Fibroblast of mammary gland (primary cell): ENCODE measurements around the gene LIG1.

Source experiments
- DNase-seq: peaks from one replicate; pipeline ENCODE4 v3.0.0-alpha.2; 2010; ENCODE audit warnings: low read depth
- H3K4me3 ChIP-seq: 2 replicates; pipeline ENCODE4 v1.5.1; 2011; ENCODE audit warnings: low read depth, mild to moderate bottlenecking, low read length, moderate library complexity; ENCODE audit not compliant: control insufficient read depth
- CTCF ChIP-seq: conservative IDR thresholded peaks from 2 replicates; pipeline ENCODE4 v1.5.1; 2011; ENCODE audit warnings: low read depth, low read length, inconsistent platforms; ENCODE audit not compliant: control insufficient read depth, insufficient read depth

Gene LIG1

GRCh38 chr19:48169939-48170803, at the start of gene LIG1, which contains the start of gene ZSWIM9:
Gene LIG1 (minus strand): TSS chr19:48170344. CDS start chr19:48165566, 4,778 bp downstream.
Gene ZSWIM9 (plus strand): TSS chr19:48170680. CDS start chr19:48171803, 1,123 bp downstream.
- DNase-seq: peak; percentile 92
- TF ChIP-seq CTCF: no peak
- peak within 1 kb of the TSS; percentile 89 for H3K4me3 ChIP-seq

- TF ChIP-seq CTCF: no peak
- DNase-seq: no peak
- no peak overlapping the region for H3K4me3 ChIP-seq
These were observed 48.9 kb upstream of the LIG1 start for GRCh38 chr19:48218997-48219396.

GRCh38 chr19:48216933-48217332, 46.8 kb upstream of the LIG1 start:
- DNase-seq: no peak
- no peak overlapping the region for H3K4me3 ChIP-seq
- no peak for TF ChIP-seq CTCF

- no peak for TF ChIP-seq CTCF
- no peak overlapping the region for H3K4me3 ChIP-seq
- no peak for DNase-seq
These were observed 43.8 kb upstream of the LIG1 start for GRCh38 chr19:48213959-48214358.

- no peak overlapping the region for H3K4me3 ChIP-seq
- no peak for TF ChIP-seq CTCF
- DNase-seq: no peak
These were observed 39.9 kb upstream of the LIG1 start for GRCh38 chr19:48210005-48210404.

GRCh38 chr19:48206397-48207093, 36.4 kb upstream of the LIG1 start:
- no peak for DNase-seq
- no peak overlapping the region for H3K4me3 ChIP-seq
- TF ChIP-seq CTCF: no peak
